Endothelial cell of umbilical vein (primary cell): ENCODE data around the gene CNTNAP1. TPM values are rescaled to one million over a fixed set of nuclear protein-coding genes. Genes with fewer than 3 reads are reported as not detected.

Experiments used
- BruUV-seq: library from RNA; stranded (reverse); fragments of 400-500 nt; replicated peaks from 2 replicates; lab custom pipeline; 2021; lab: Mats Ljungman, UMichigan
- CTCF ChIA-PET: fragments of 300-600, 350-600 bp; sonication (Branson Sonifier 250); formaldehyde crosslinking; loops from one replicate; lab custom pipeline; 2021; ENCODE audit warnings: antibody characterized with exemption, inconsistent platforms; lab: Charles Lee
- POLR2A ChIA-PET: fragments of 300-600, 350-600 bp; sonication (Branson Sonifier 250); formaldehyde crosslinking; loops from one replicate; lab custom pipeline; 2021; ENCODE audit warnings: antibody characterized with exemption, inconsistent platforms; lab: Charles Lee
- DNase-seq: peaks from one replicate; pipeline ENCODE4 v3.0.0-alpha.2; 2011; ENCODE audit warnings: low read depth, low spot score
- FAIRE-seq: peaks from 2 replicates; lab custom pipeline; 2011; peaks lifted over from hg19 to GRCh38; lab: Jason Lieb, UNC
- H2AFZ ChIP-seq: 2 replicates; pipeline ENCODE4 v1.6.0; 2012; ENCODE audit warnings: low read depth, low read length, control low read depth, inconsistent platforms
- H3K27ac ChIP-seq: 2 replicates; pipeline ENCODE4 v1.5.1; 2011; ENCODE audit warnings: low read depth, mild to moderate bottlenecking, control low read depth, low read length, moderate library complexity; ENCODE audit not compliant: insufficient read depth
- H3K27me3 ChIP-seq, 2 experiments: 2 replicates each; pipeline versions ENCODE4 v1.6.0 to v1.6.1; 2011; ENCODE audit warnings: low read length in 2 of 2, mixed read lengths in 1 of 2; ENCODE audit not compliant: control insufficient read depth in 2 of 2, insufficient read depth in 2 of 2
- H3K36me3 ChIP-seq, 2 experiments: 2 replicates in 1 of 2; 3 replicates in 1 of 2; pipeline ENCODE4 v1.5.1; 2011; ENCODE audit warnings: low read length in 2 of 2, mild to moderate bottlenecking in 1 of 2, moderate library complexity in 1 of 2; ENCODE audit not compliant: control insufficient read depth in 2 of 2, insufficient read depth in 2 of 2; ENCODE audit errors: extremely low read depth in 1 of 2
- H3K4me1 ChIP-seq: 3 replicates; pipeline ENCODE4 v1.5.1; 2011; ENCODE audit warnings: mild to moderate bottlenecking, low read length; ENCODE audit not compliant: control insufficient read depth, insufficient read depth; ENCODE audit errors: extremely low read depth
- H3K4me2 ChIP-seq: 2 replicates; pipeline ENCODE4 v1.6.1; 2011; ENCODE audit warnings: low read length, control low read depth, mixed read lengths; ENCODE audit not compliant: insufficient read depth
- H3K4me3 ChIP-seq, 3 experiments: fragments of 200-600 bp in 1 of 3; sonication (generic), shearing (Covaris generic) in 1 of 3; replicated peaks in 1 of 3; 2 replicates each; pipeline ENCODE4 v1.5.1; 2011 to 2016; ENCODE audit warnings: control low read depth in 3 of 3, low read length in 3 of 3, mild to moderate bottlenecking in 2 of 3, inconsistent platforms in 1 of 3, low read depth in 1 of 3, moderate library complexity in 1 of 3; ENCODE audit not compliant: insufficient read depth in 1 of 3
- H3K79me2 ChIP-seq: 2 replicates; pipeline ENCODE4 v1.6.0; 2012; ENCODE audit warnings: low read length, inconsistent platforms; ENCODE audit not compliant: control insufficient read depth, insufficient read depth
- H3K9ac ChIP-seq: replicated peaks from 2 replicates; pipeline ENCODE3; 2011; ENCODE audit warnings: low read length, control low read depth; ENCODE audit not compliant: insufficient read depth; ENCODE audit errors: extremely low read depth
- H3K9me1 ChIP-seq: replicated peaks from 3 replicates; pipeline ENCODE4 v1.6.0; 2011; ENCODE audit warnings: mild to moderate bottlenecking, low read length; ENCODE audit not compliant: control insufficient read depth, insufficient read depth; ENCODE audit errors: extremely low read depth
- H3K9me3 ChIP-seq: replicated peaks from 2 replicates; pipeline ENCODE4 v1.5.1; 2012; ENCODE audit warnings: low read length, inconsistent platforms; ENCODE audit not compliant: control insufficient read depth, insufficient read depth
- H4K20me1 ChIP-seq: replicated peaks from 2 replicates; pipeline ENCODE3; 2011; ENCODE audit warnings: mild to moderate bottlenecking, low read length; ENCODE audit not compliant: control insufficient read depth, insufficient read depth; ENCODE audit errors: extremely low read depth
- EZH2 ChIP-seq: IDR thresholded peaks from 2 replicates; pipeline ENCODE4 v1.6.1; 2012; ENCODE audit warnings: borderline replicate concordance, low read depth, mild to moderate bottlenecking, moderate library complexity, low read length, inconsistent platforms; ENCODE audit not compliant: severe bottlenecking
- FOS ChIP-seq: IDR thresholded peaks from 2 replicates; pipeline ENCODE4 v1.6.1; 2011; ENCODE audit warnings: mild to moderate bottlenecking, low read length, moderate library complexity, borderline replicate concordance; ENCODE audit not compliant: insufficient read depth
- GATA2 ChIP-seq: IDR thresholded peaks from 2 replicates; pipeline ENCODE4 v1.7.0; 2011; ENCODE audit warnings: low read depth, mild to moderate bottlenecking, moderate library complexity, mixed read lengths, low read length; ENCODE audit not compliant: insufficient read length, insufficient read depth
- JUN ChIP-seq: IDR thresholded peaks from 2 replicates; pipeline ENCODE4 v1.6.1; 2011; ENCODE audit warnings: borderline replicate concordance, low read depth; ENCODE audit not compliant: insufficient read length, insufficient read depth
- MYC ChIP-seq: IDR thresholded peaks from one replicate; pipeline ENCODE4 v1.6.1; 2011; ENCODE audit warnings: mild to moderate bottlenecking, low read depth, low read length
- POLR2A ChIP-seq: IDR thresholded peaks from 2 replicates; pipeline ENCODE4 v1.6.1; 2012; ENCODE audit warnings: low read depth, mild to moderate bottlenecking, control low read depth, low read length
- POLR2AphosphoS5 ChIP-seq: IDR thresholded peaks from 2 replicates; pipeline ENCODE4 v1.6.1; 2012; ENCODE audit warnings: low read depth, mild to moderate bottlenecking, control low read depth, low read length, moderate library complexity; ENCODE audit not compliant: insufficient read depth
- dilution Hi-C: fragments of 300-500 bp; cut with MboI; formaldehyde crosslinking; loops from one replicate; pipeline ENCODE4 v1.15.0; 2019; ENCODE audit warnings: low sequenced_read_pairs; ENCODE audit not compliant: extremely low pct_ligation_motif_present
- intact Hi-C: fragments of 100-400 bp; cut with micrococcal nuclease; formaldehyde crosslinking; loops from one replicate; pipeline ENCODE4 v1.10.0; 2022
- polyA plus RNA-seq, 4 experiments: library from polyadenylated mRNA; depleted of rRNA in 3 of 4; stranded (reverse) in 3 of 4; unstranded in 1 of 4; fragments of >200 nt; gene quantifications; 2 replicates each; pipeline versions ENCODE4 v1.2.1 to v1.2.3, GENCODE V29; 2011 to 2012; ENCODE audit warnings: missing spikeins in 1 of 4
- total RNA-seq: library from RNA; stranded (reverse); gene quantifications from 2 replicates; pipeline ENCODE4 v1.2.3, GENCODE V29; 2021
- TF ChIP-seq, protein P1 (sequence below), 2 donors: IDR thresholded peaks; 1 replicate in 1 of 2; 2 replicates in 1 of 2; pipeline ENCODE4 v1.5.1; 2011; ENCODE audit warnings: low read length in 2 of 2, mild to moderate bottlenecking in 2 of 2, moderate library complexity in 2 of 2, control low read depth in 1 of 2, inconsistent platforms in 1 of 2, low read depth in 1 of 2; ENCODE audit not compliant: insufficient read depth in 1 of 2; ENCODE audit errors: extremely low read depth in 1 of 2
- TF ChIP-seq, protein P2 (sequence below): IDR thresholded peaks from 2 replicates; pipeline ENCODE4 v1.6.1; 2011; ENCODE audit not compliant: insufficient read depth, insufficient read length

CNTNAP1 gene
- total and polyA plus RNA-seq, 2 donors (not counting 3 experiments of a cell fraction or from before 2014, with no cell fraction given) = 26.3 to 44.8 TPM

DNA sequence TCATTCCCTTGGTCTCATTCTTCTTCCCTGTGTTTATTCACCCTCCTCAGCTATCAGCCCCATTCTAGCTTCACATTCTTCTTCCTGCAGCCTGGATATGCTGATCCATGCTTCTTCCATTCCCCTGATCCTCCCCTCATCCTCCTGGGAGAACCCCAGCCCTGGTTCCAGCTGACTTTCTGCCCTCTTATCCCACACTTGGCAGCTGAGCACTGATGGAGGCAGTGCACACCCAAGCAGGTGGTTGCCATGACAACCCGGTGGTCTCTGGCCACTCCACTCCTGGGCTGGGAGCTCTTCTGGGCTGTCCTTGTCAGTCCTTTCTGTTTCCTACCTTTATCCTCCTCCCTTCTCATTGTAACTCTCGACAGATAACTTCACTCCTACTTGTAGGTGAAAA is 40.0 kb upstream of the CNTNAP1 start:
- peaks cover 0 to 6% of the 10 kb centered on the region in 2 experiments for H3K27me3 ChIP-seq
- H3K27ac ChIP-seq = no peak overlapping the region
- dilution Hi-C loops = no loop called here
- H2AFZ ChIP-seq = no peak overlapping the region
- H3K9me1 ChIP-seq = no peaks in the 10 kb centered on the region
- TF ChIP-seq, protein P1, sequence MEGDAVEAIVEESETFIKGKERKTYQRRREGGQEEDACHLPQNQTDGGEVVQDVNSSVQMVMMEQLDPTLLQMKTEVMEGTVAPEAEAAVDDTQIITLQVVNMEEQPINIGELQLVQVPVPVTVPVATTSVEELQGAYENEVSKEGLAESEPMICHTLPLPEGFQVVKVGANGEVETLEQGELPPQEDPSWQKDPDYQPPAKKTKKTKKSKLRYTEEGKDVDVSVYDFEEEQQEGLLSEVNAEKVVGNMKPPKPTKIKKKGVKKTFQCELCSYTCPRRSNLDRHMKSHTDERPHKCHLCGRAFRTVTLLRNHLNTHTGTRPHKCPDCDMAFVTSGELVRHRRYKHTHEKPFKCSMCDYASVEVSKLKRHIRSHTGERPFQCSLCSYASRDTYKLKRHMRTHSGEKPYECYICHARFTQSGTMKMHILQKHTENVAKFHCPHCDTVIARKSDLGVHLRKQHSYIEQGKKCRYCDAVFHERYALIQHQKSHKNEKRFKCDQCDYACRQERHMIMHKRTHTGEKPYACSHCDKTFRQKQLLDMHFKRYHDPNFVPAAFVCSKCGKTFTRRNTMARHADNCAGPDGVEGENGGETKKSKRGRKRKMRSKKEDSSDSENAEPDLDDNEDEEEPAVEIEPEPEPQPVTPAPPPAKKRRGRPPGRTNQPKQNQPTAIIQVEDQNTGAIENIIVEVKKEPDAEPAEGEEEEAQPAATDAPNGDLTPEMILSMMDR (IDR thresholded peaks at IDR 0.05; ENCODE audit: extremely low read depth in 1 of 2, insufficient read depth in 1 of 2, low read depth in 1 of 2, low read length in 2 of 2) = no peak
- TF ChIP-seq POLR2A = no peak
- no peak for TF ChIP-seq GATA2
- TF ChIP-seq FOS = no peak
- no peak for TF ChIP-seq EZH2
- TF ChIP-seq, protein P2, sequence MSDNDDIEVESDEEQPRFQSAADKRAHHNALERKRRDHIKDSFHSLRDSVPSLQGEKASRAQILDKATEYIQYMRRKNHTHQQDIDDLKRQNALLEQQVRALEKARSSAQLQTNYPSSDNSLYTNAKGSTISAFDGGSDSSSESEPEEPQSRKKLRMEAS = no peak
- TF ChIP-seq JUN = no peak
- TF ChIP-seq POLR2AphosphoS5 = no peak
- no peak for TF ChIP-seq MYC
- no TSS peak for BruUV-seq
- no peaks in the 10 kb centered on the region for H3K79me2 ChIP-seq
- no peak overlapping the region for H3K9ac ChIP-seq
- no peaks in the 10 kb centered on the region for H3K36me3 ChIP-seq
- H3K4me2 ChIP-seq = no peak overlapping the region
- ChIA-PET POLR2A (no interaction called here), CTCF (interaction anchor here (1.2 kb wide), 2 partner anchors 10 to 32 kb away, joined by 3 to 4 read pairs; no protein-coding TSS in a partner anchor)
- DNase-seq (no peak), FAIRE-seq (no peak)
- no peaks in the 10 kb centered on the region for H4K20me1 ChIP-seq
- intact Hi-C loops = no loop called here
- no peaks in the 10 kb centered on the region for H3K4me1 ChIP-seq
- no peaks in the 10 kb centered on the region for H3K9me3 ChIP-seq
- H3K4me3 ChIP-seq = no peak overlapping the region
